ENCODE measurements around the gene SDF2L1.

SDF2L1 gene

GRCh38 chr22:21622011-21622918 lies 19.8 kb upstream of the SDF2L1 start:
- DNase-seq (ENCODE audit: low spot score), result no peak

- DNase-seq (ENCODE audit: low spot score), result no peak
These were observed 19.0 kb upstream of the SDF2L1 start for GRCh38 chr22:21622919-21623647.

DNA sequence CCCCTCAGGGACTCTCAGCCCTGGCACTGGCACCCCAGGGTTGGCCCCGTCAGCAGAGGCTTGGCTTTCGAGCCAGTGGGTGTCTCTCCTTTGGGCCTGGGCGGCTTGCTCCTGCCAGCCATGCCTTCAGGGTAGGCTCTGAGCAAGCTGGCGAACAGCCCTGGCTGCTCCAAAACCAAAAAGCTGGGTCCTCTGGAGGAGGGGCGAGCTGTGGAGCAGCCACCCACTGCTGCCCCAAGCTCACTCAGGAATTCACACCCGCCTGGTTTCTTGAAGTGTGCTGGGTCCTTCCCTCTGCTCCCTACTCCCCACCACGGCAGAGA lies 18.5 kb upstream of the SDF2L1 start:
- DNase-seq (ENCODE audit: low spot score), result no peak

GRCh38 chr22:21624120-21624879 lies 17.8 kb upstream of the SDF2L1 start:
- DNase-seq (ENCODE audit: low spot score), result no peak

DNA sequence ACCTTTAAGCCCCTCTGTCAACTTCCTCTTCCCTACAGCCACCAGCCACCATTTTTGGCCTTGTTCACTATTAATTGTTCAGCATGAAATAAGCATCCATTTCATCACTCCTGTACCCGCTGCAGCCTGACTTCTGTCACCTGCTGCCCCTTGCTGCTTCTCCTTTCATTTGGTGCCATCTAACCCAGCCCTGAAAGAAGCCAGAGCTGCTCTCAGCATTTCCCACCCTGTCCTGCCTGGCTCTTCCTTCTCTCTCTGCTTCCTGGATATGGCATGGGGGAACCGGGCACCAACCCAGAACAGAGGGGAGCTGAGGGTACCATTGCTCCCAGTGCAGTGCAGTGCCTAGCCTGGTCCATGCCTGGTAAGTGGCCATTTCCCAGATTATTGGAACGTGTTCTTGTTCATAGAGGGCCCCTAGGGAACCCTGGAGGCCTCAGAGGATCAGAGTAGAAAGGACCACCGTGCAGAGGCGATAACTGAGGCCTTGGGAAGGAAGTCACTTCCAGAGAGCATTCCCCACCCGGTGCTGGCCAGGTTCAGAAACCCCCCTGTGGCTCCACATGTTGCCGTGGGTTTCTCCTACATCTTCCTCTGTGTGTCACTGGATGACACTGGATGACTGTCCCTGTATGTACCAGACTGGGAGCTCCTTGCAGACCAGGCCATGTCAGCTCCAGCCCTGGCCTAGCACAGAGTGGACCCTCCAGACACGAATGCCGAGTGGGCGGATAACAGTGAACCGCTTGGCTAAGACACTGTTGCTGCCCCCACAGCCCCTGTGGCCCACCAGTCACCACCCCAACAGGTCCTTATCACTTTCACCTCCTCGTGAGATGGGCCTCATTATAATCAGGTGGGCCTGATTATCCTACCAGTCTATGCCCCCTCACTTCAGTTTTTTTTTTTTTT lies 17.0 kb upstream of the SDF2L1 start:
- no peak for DNase-seq (ENCODE audit: low spot score)

DNA sequence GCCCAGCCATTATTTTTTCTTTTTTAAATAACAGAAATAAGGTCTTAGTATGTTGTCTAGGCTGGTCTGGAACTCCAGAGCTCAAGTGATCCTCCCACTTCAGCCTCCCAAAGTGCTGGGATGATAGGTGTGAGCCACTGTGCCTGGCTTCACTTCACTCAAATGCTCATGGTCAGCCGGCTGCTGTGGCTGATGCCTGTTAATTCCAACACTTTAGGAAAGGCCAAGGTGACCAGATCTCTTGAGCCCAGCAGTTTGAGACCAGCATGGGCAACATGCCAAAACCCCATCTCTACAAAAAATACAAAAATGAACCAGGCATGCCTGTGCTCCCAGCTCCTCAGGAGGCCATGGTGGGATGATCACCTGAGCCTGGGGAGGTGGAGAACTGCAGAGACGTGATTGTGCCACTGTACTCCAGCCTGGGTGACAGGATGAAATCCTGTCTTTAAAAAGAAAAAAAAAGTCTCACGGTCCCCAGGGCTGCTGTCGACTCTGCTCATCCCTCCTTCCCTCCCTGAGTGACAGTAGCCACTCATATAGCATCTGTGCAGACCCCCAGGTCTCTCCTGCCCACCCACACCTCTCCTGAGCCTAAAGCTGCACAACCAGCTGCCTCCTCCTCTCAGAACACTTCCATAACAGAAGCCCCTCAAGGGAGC lies 15.9 kb upstream of the SDF2L1 start:
- no peak for DNase-seq (ENCODE audit: low spot score)

DNA sequence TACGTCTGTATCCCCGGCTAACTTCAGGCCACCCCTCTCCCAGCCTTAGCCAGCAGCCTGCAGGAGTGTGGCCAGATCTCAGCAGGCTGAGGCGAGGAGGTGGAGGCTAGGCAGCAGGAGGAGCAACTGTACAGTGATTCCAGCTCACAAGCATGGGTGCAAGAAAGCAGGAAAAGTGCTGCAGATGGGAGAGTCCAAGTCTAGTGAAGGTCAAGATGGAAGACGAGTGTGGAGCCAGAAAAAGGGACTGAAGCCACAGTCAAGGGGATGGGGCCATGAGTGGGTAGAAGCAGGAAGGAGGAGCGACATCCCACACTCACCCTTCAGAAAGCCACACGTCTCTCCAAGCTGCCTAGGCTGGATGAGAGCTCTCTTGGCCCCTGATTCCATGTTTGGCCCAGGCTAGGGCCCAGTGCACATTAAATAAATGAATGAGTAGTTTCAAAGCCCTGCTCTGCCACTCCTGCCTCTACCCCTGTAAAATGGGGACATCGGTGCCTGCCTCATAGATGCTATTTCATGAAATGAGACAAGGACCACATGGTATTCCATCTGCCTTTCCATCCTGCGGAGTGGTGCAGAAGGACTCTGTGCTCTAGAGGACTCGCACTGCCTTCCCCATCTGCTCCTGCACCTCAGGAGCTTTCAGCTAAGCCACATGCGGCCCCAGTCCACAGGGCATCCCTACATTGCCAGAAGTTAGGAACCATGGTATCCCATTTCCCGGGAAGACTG lies 15.2 kb upstream of the SDF2L1 start:
- no peak for DNase-seq (ENCODE audit: low spot score)

GRCh38 chr22:21628386-21629254 lies 13.5 kb upstream of the SDF2L1 start:
- no peak for DNase-seq (ENCODE audit: low spot score)

GRCh38 chr22:21629255-21630149 lies 12.6 kb upstream of the SDF2L1 start, which contains the start of gene YDJC:
Gene YDJC (minus strand): TSS chr22:21630022. CDS start chr22:21630014, 8 bp downstream.
- peak; percentile 95 for DNase-seq (ENCODE audit: low spot score)

DNA sequence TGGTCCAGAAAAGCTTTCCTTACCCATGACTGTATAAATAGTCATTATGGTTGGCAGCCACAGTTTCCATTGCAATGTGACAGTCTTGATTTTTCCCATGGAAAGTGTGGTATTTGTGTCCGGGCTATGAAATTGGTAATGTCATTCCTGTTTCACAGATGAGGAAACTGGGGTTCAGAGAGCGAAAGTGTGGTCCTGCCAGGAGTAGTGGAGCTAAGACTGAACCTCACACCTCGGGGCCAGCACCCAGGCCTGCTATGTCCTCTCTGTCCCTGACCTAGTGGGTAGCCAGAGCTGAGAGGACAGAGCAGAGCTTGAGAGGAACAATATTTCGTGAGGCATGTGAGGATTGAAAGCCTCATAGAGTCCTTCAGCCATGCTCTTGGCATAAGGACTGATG lies 11.1 kb upstream of the SDF2L1 start:
- no peak for DNase-seq (ENCODE audit: low spot score)

DNA sequence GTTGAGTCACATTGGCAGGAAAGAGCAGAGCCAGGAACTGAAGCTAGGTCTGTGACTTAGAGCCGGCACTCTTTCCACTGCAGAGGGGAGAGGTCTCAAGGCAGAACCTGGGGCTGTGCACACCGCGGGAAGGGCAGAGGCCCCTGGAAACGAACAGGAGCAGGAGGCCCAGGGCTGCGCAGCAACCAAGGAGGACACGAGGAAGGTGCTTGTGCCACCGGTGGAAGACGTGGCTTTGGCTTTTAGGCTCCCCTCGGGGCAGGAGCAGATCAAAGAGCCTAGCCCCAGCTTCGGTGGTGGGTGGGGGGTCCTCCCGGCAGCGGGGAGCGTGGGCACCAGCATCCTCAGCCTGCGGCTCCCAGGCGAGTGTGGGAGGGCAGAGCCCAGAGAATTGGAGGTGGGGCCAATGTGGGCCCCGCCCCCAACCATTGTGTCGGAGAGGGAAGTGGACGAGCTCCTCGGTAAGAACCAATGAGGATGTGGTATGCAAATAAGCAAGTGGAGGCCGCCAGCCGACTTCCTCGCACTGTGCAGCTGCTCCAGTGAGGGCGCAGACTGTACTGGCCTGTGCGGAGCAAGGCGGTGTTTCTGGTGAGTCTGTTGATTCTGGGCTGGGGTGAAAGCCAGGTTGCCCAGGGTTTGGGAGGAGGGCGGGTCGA lies 9.7 kb upstream of the SDF2L1 start, which contains the start of gene CCDC116:
Gene CCDC116, plus strand, starts transcription at position 524 of the 659 bp plus-strand sequence. CDS start 422 bp downstream, outside the sequence.
- DNase-seq (ENCODE audit: low spot score), result peak; percentile 64

- DNase-seq (ENCODE audit: low spot score), result no peak
These were observed 9.2 kb upstream of the SDF2L1 start for GRCh38 chr22:21632931-21633330.

GRCh38 chr22:21633481-21633880 lies 8.6 kb upstream of the SDF2L1 start:
- DNase-seq (ENCODE audit: low spot score), result no peak

DNA sequence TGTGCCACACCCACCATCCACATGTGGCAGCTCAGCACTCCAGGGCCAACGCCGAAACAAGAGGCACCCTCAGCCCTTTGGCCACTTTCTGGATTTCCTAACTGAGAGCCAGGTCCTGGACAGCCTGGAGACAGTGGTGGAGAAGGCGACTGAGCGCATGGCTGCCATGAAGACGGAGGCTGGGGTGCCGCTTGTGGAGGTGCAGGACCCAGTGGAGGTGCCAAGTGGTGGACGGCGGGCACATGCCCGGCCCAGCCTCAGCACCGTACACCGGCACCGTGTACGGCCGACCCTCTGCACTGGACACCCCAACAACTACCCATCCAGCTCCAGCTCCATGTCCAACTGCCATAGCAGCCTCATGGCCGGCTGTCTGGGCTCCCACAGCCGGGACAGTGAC lies 8.0 kb upstream of the SDF2L1 start:
- DNase-seq (ENCODE audit: low spot score), result no peak

GRCh38 chr22:21634844-21635243 lies 7.3 kb upstream of the SDF2L1 start:
- DNase-seq (ENCODE audit: low spot score), result no peak

GRCh38 chr22:21635771-21636510 lies 6.2 kb upstream of the SDF2L1 start:
- DNase-seq (ENCODE audit: low spot score), result no peak

Data from CD4-positive, alpha-beta T cell treated with Interleukin-6 at 100 ng/mL for 8 hours (primary cell).